GM21381 (cell line): ENCODE data around the gene MCF2L.
"Not testable (repeated sequence)": the region's sequence is repeated elsewhere in the genome, so short reads cannot be mapped to it uniquely, and the experiment has no call there.

ENCODE experiments used
- ATAC-seq: cut with Tn5 transposase; IDR thresholded peaks from one replicate; pipeline ENCODE4 v1.9.1; 2021; ENCODE audit warnings: mild to moderate bottlenecking, moderate library complexity; ENCODE audit not compliant: unreplicated experiment

The MCF2L gene

GRCh38 chr13:113026391-113026910 is 57.4 kb downstream of the MCF2L start:
- no peak for ATAC-seq

GRCh38 chr13:113027095-113027494 is 58.1 kb downstream of the MCF2L start:
- ATAC-seq = no peak

- no peak for ATAC-seq
Observed at GRCh38 chr13:113027566-113027965, 58.6 kb downstream of the MCF2L start.

GRCh38 chr13:113028336-113029060 is 59.5 kb downstream of the MCF2L start:
- no peak for ATAC-seq

GRCh38 chr13:113029061-113029445 is 60.0 kb downstream of the MCF2L start:
- no peak for ATAC-seq

- no peak for ATAC-seq
Observed at GRCh38 chr13:113029487-113030258, 60.7 kb downstream of the MCF2L start.

GRCh38 chr13:113030259-113030640 is 61.2 kb downstream of the MCF2L start:
- ATAC-seq = not testable (repeated sequence)

GRCh38 chr13:113031465-113031864 is 62.5 kb downstream of the MCF2L start:
- no peak for ATAC-seq

GRCh38 chr13:113032291-113032690 is 63.3 kb downstream of the MCF2L start:
- ATAC-seq = no peak

- no peak for ATAC-seq
Observed at GRCh38 chr13:113033054-113033850, 64.2 kb downstream of the MCF2L start.

- no peak for ATAC-seq
Observed at GRCh38 chr13:113034451-113035212, 65.6 kb downstream of the MCF2L start.

GRCh38 chr13:113035213-113035800 is 66.3 kb downstream of the MCF2L start:
- ATAC-seq = no peak

GRCh38 chr13:113036401-113036800 is 67.4 kb downstream of the MCF2L start:
- no peak for ATAC-seq

GRCh38 chr13:113040031-113040430 is 71.0 kb downstream of the MCF2L start:
- ATAC-seq = no peak

GRCh38 chr13:113040597-113041292 is 71.7 kb downstream of the MCF2L start:
- no peak for ATAC-seq

GRCh38 chr13:113041293-113041690 is 72.3 kb downstream of the MCF2L start:
- no peak for ATAC-seq

GRCh38 chr13:113041896-113042295 is 72.9 kb downstream of the MCF2L start:
- no peak for ATAC-seq

- ATAC-seq = no peak
Observed at GRCh38 chr13:113042456-113042855, 73.4 kb downstream of the MCF2L start.

GRCh38 chr13:113043001-113043630 is 74.1 kb downstream of the MCF2L start:
- ATAC-seq = no peak
